ENCODE measurements around the gene TNFSF9. TPM values are rescaled to one million over a fixed set of nuclear protein-coding genes. Genes with fewer than 3 reads are reported as not detected.

Gene TNFSF9
- total and polyA plus RNA-seq, 2 donors (not counting 1 experiment from before 2014, with no cell fraction given): 11.7 to 24.3 TPM

GRCh38 chr19:6489278-6490061 lies 41.4 kb upstream of the TNFSF9 start:
- WGBS (ENCODE audit: insufficient coverage): 79% methylated on average over 4 of the region's 15 CpGs
- DNase-seq (peak; percentile 54), ATAC-seq (ENCODE audit: low read depth) (peak; percentile 93)
- Histone ChIP-seq H3K9ac (ENCODE audit: low read length) (peak overlapping the region; percentile 55), H3K4me2 (replicated peaks; ENCODE audit: low read depth, low read length, poor library complexity, severe bottlenecking) (peak overlapping the region; percentile 57), H3K4me1 (ENCODE audit: control insufficient read depth in 2 of 2, insufficient read depth in 2 of 2, low read length in 2 of 2) (peaks cover 0 to 12% of the 10 kb centered on the region in 2 donors), H3K36me3 (replicated peaks in 1 of 2; ENCODE audit: control extremely low read depth in 1 of 2, control insufficient read depth in 1 of 2, extremely low read depth in 1 of 2, insufficient read depth in 2 of 2, low read length in 1 of 2) (no peaks in the 10 kb centered on the region), H2AFZ (ENCODE audit: insufficient read depth, low read depth, low read length, poor library complexity, severe bottlenecking) (peak overlapping the region; percentile 60), H4K20me1 (ENCODE audit: control insufficient read depth, insufficient read depth, low read length, poor library complexity, severe bottlenecking) (no peaks in the 10 kb centered on the region), H3K79me2 (ENCODE audit: control insufficient read depth, insufficient read depth, low read length) (no peaks in the 10 kb centered on the region), H3K27me3 (replicated peaks in 1 of 4; ENCODE audit: control extremely low read depth in 1 of 4, control insufficient read depth in 3 of 4, insufficient read depth in 4 of 4, low read length in 3 of 4) (no peaks in the 10 kb centered on the region), H3K9me3 (ENCODE audit: control extremely low read depth in 1 of 3, control insufficient read depth in 2 of 3, insufficient read depth in 1 of 3, low read length in 2 of 3) (peaks cover 0 to 4% (median 3%) of the 10 kb centered on the region in 3 donors), H3K4me3 (ENCODE audit: control extremely low read depth in 1 of 5, extremely low read depth in 1 of 5, insufficient read depth in 1 of 5, low read depth in 2 of 5, low read length in 4 of 5) (peak overlapping the region in 4 of 5 experiments; percentile 32 to 64 (median 43)), H3K27ac (ENCODE audit: low read length in 2 of 2) (peak overlapping the region; percentile 11 to 16)
- Mint-ChIP-seq H3K27me3 (no peaks in the 10 kb centered on the region), H3K27ac (peak overlapping the region; percentile 90), H3K4me3 (peak overlapping the region; percentile 91), H3K9me3 (ENCODE audit: insufficient read depth) (peaks cover 2% of the 10 kb centered on the region), H3K4me1 (peaks cover 12% of the 10 kb centered on the region)
- CTCF ChIA-PET: interaction anchor here (1.0 to 1.1 kb wide), 2 partner anchors 10 to 21 kb away, joined by 3 read pairs; no protein-coding TSS in a partner anchor
- no peak for TF ChIP-seq EZH2 (IDR thresholded peaks at IDR 0.05; ENCODE audit: borderline replicate concordance, insufficient read depth, low read depth, low read length, poor library complexity, severe bottlenecking)
- no peak for TF ChIP-seq CTCF (IDR thresholded peaks at IDR 0.05)
- POLR2A ChIA-PET: interaction anchor here (0.6 kb wide), 1 partner anchor 246 kb away, joined by 3 read pairs; no protein-coding TSS in a partner anchor
- intact Hi-C loops (cut with micrococcal nuclease): no loop called here

GRCh38 chr19:6490134-6490533 lies 40.7 kb upstream of the TNFSF9 start:
- Histone ChIP-seq H3K9ac (ENCODE audit: low read length) (peak overlapping the region; percentile 55), H4K20me1 (ENCODE audit: control insufficient read depth, insufficient read depth, low read length, poor library complexity, severe bottlenecking) (no peaks in the 10 kb centered on the region), H3K4me1 (ENCODE audit: control insufficient read depth in 2 of 2, insufficient read depth in 2 of 2, low read length in 2 of 2) (peaks cover 0 to 12% of the 10 kb centered on the region in 2 donors), H3K27me3 (replicated peaks in 1 of 4; ENCODE audit: control extremely low read depth in 1 of 4, control insufficient read depth in 3 of 4, insufficient read depth in 4 of 4, low read length in 3 of 4) (no peaks in the 10 kb centered on the region), H3K27ac (ENCODE audit: low read length in 2 of 2) (peak overlapping the region in 1 of 2 donors; percentile 16), H3K4me3 (ENCODE audit: control extremely low read depth in 1 of 5, extremely low read depth in 1 of 5, insufficient read depth in 1 of 5, low read depth in 2 of 5, low read length in 4 of 5) (peak overlapping the region in 4 of 5 experiments; percentile 32 to 64 (median 43)), H3K79me2 (ENCODE audit: control insufficient read depth, insufficient read depth, low read length) (no peaks in the 10 kb centered on the region), H3K9me3 (ENCODE audit: control extremely low read depth in 1 of 3, control insufficient read depth in 2 of 3, insufficient read depth in 1 of 3, low read length in 2 of 3) (peaks cover 0 to 4% (median 3%) of the 10 kb centered on the region in 3 donors), H3K4me2 (replicated peaks; ENCODE audit: low read depth, low read length, poor library complexity, severe bottlenecking) (peak overlapping the region; percentile 57), H2AFZ (ENCODE audit: insufficient read depth, low read depth, low read length, poor library complexity, severe bottlenecking) (peak overlapping the region; percentile 60), H3K36me3 (replicated peaks in 1 of 2; ENCODE audit: control extremely low read depth in 1 of 2, control insufficient read depth in 1 of 2, extremely low read depth in 1 of 2, insufficient read depth in 2 of 2, low read length in 1 of 2) (no peaks in the 10 kb centered on the region)
- Mint-ChIP-seq H3K4me3 (peak overlapping the region; percentile 91), H3K4me1 (peaks cover 12% of the 10 kb centered on the region), H3K27ac (peak overlapping the region; percentile 90), H3K9me3 (ENCODE audit: insufficient read depth) (peaks cover 2% of the 10 kb centered on the region), H3K27me3 (no peaks in the 10 kb centered on the region)
- 71% methylated on average over 1 of the region's 2 CpGs for WGBS (ENCODE audit: insufficient coverage)
- ATAC-seq (ENCODE audit: low read depth): no peak
- ChIA-PET POLR2A (no interaction called here), CTCF (interaction anchor here (1.0 to 2.1 kb wide), 4 partner anchors 8 to 22 kb away, joined by 3 to 6 read pairs (median 3); partner anchors contain the start of gene DENND1C)
- no peak for TF ChIP-seq CTCF (IDR thresholded peaks at IDR 0.05)
- DNase-seq: no peak
- intact Hi-C loops (cut with micrococcal nuclease): no loop called here
